ENCODE results near the gene KRT37. TPM values are rescaled to one million over a fixed set of nuclear protein-coding genes. Genes with fewer than 3 reads are reported as not detected.

Gene KRT37
- total RNA-seq, 2 donors from 2014 or later, result not detected

Small RNA genes lying within 50 kb of the gene (small RNA-seq; reads per million reads assigned to genes)
- gene RNU2-32P, result 0.61 reads per million, percentile 9 among the genes with 10 or more reads in this experiment

Other genes starting within 250 kb of the KRT37 start
- gene KRTAP4-2, start 246.4 kb downstream of the KRT37 start, total RNA-seq, result not detected
- gene KRTAP4-1, start 239.7 kb downstream of the KRT37 start, total RNA-seq, result not detected
- gene KRTAP9-1, start 234.7 kb downstream of the KRT37 start, total RNA-seq, result not detected
- not detected for gene KRTAP9-2, start 197.9 kb downstream of the KRT37 start, total RNA-seq
- not detected for gene KRTAP9-3, start 192.1 kb downstream of the KRT37 start, total RNA-seq
- gene KRTAP9-8, start 186.6 kb downstream of the KRT37 start, total RNA-seq, result not detected
- gene KRTAP9-4, start 174.9 kb downstream of the KRT37 start, total RNA-seq, result not detected
- gene KRTAP9-9, start 169.2 kb downstream of the KRT37 start, total RNA-seq, result not detected
- not detected for gene KRTAP9-6, start 159.2 kb downstream of the KRT37 start, total RNA-seq
- not detected for gene KRTAP9-7, start 148.9 kb downstream of the KRT37 start, total RNA-seq
- gene KRTAP29-1, start 121.7 kb downstream of the KRT37 start, total RNA-seq, result not detected
- gene KRTAP16-1, start 115.3 kb downstream of the KRT37 start, total RNA-seq, result not detected
- not detected for gene KRTAP17-1, start 108.9 kb downstream of the KRT37 start, total RNA-seq
- not detected for gene KRT33A, start 73.8 kb downstream of the KRT37 start, total RNA-seq
- not detected for gene KRT33B, start 54.8 kb downstream of the KRT37 start, total RNA-seq
- gene KRT34, start 42.3 kb downstream of the KRT37 start, total RNA-seq, result not detected
- not detected for gene KRT31, start 27.0 kb downstream of the KRT37 start, total RNA-seq
- gene KRT38, start 16.4 kb upstream of the KRT37 start, total RNA-seq, result not detected
- not detected for gene KRT32, start 42.8 kb upstream of the KRT37 start, total RNA-seq
- not detected for gene KRT35, start 56.6 kb upstream of the KRT37 start, total RNA-seq
- gene KRT36, start 65.3 kb upstream of the KRT37 start, total RNA-seq, result not detected
- gene KRT13, start 81.0 kb upstream of the KRT37 start, total RNA-seq, result not detected
- under 1 TPM in 1 of 2 donors, not detected in 1; 0.52 TPM for gene KRT15, start 94.3 kb upstream of the KRT37 start, total RNA-seq
- gene KRT19, start 103.7 kb upstream of the KRT37 start, total RNA-seq, result 100 to 1,000 TPM in 1 of 2 donors, 10 to 100 TPM in 1; 77.5 to 121 TPM
- gene KRT9, start 147.5 kb upstream of the KRT37 start, total RNA-seq, result not detected
- 1 to 10 TPM in 1 of 2 donors, not detected in 1; 2.3 TPM for gene KRT14, start 162.3 kb upstream of the KRT37 start, total RNA-seq
- 1 to 10 TPM; 1.6 to 4.2 TPM for gene KRT16, start 188.2 kb upstream of the KRT37 start, total RNA-seq
- gene KRT17, start 200.0 kb upstream of the KRT37 start, total RNA-seq, result 1 to 10 TPM; 4.4 to 5.9 TPM

All from body of pancreas (tissue), 2 donors.